ENCODE data around the gene TCHP.
A peak's percentile ranks its signal among the peaks of the same experiment; 100 is the strongest.

Gene TCHP

DNA sequence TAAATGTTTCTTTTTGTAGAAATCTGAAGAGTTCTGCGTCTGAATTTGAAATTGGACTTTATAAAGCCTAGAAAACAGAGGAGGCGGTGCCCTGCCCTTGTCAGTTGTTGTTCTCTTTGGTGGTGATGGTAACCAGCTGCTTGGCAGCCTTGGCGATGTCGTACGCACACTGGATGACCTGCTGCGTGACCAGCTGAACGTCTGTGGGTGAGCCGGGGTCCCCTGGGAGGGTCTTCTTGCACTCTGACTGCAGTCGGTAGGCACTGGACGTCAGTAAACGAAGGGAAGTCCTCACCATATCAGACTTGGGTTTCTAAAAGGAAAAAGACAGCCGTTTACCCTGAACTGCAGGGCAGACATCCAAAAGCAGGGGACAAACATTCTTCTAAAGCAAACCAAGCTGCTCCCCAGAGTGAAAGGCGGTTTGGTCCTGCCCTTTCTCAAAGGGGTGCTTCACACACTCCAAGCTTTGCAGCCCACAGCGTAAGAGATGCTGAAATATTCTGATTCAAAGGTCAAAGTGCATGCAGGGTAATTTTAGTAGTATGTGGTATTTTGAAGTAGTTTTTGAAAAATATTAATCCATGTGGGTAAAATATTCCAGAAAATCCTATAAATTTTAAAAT lies 32.9 kb downstream of the TCHP start:
- DNase-seq (ENCODE audit: low read depth, low spot score): no peak

DNA sequence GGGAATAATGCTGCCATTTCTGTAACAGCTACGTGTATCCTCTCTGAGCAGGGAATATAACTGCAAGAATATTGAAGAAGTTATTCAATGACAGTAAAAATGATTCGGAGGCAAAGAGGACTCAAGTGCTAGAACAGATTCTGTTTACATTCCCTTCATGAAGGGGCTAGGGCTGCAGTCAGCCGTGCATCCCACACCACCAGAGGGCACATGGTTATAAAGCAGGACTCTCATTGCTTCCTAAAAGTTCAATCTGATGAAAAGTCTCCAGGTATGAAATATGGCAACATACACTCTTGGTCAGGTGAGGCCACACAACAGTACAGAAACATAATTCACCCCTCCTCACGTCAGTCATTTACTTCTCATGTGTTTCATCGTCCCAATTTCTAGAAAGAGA lies 34.0 kb downstream of the TCHP start:
- DNase-seq (ENCODE audit: low read depth, low spot score): no peak

DNA sequence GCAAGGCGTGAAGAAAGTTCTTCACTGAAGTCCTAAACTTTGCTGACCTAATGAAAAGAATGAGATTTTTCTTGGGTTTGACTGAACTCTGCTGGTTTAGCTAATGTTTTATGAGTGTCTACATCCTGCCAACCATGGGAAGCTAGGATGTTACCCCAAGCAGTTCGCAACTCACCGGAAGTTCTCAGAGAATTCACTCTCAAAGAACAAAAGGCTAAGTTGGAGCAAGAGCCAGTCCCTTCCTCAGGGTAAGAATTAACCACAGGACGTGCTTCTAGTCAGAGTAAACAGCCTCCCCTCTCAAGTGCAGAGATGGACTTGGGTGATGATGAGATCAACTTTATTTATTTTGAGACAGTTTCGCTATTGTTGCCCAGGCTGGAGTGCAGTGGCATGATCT lies 37.3 kb downstream of the TCHP start:
- DNase-seq (ENCODE audit: low read depth, low spot score): no peak

DNA sequence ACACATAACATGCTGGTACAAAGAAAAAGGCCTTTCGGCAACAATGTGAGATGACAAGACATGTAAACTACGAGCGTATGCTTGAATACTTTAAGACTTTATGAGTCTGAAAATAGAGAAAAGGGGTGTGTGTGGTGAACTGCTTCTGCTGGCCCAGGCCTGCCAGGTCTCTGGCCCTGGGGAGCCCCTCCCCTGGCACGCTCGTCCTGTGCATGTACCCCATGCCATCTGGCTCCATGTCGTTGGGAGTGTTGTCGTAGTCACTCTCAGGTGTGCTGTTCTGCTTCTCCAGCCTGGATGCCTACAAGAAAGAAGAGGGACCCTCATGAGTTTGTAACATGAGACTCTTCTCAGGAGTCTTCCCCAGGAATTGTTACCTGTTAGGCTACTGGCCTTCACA lies 38.9 kb downstream of the TCHP start:
- no peak for DNase-seq (ENCODE audit: low read depth, low spot score)

DNA sequence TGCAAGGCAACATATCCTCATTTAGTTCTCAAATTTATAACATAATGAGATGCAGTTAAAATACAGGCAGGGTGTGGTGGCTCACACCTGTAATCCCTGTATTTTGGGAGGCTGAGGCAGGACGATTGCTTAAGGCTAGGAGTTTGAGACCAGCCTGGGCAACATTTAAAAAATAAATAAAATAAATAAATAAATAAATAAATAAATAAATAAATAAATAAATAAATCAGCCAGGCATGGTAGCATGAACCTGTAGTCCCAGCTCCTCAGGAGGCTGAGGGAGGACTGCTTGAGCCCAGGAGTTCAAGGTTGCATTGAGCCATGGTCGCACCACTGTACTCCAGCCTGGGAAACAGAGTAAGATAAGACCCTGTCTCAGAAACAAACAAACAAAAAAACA lies 39.4 kb downstream of the TCHP start:
- no peak for DNase-seq (ENCODE audit: low read depth, low spot score)

DNA sequence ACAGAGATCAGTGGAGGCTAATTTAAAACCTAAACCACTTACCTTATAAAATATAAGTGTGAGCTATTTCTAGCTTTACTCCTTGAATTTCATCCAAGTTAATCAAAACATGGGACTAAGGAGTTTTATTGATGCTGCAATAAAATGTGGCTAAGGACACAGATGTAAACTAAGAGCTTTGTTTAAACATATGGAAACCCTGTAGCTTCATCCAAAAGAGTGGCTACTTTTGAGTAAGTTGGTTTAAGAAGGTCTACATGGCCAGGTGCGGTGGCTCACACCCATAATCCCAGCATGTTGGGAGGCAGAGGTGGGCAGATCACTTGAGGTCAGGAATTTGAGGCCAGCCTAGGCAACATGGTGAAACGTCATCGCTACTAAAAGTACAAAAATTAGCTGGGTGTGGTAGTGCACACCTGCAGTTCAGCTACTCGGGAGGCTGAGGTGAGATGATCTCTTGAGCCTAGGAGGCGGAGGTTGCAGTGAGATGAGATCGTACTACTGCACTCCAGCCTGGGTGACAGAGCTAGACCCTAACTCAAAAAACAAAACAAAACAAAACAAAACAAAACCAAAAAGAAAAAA lies 40.4 kb downstream of the TCHP start:
- no peak for DNase-seq (ENCODE audit: low read depth, low spot score)

DNA sequence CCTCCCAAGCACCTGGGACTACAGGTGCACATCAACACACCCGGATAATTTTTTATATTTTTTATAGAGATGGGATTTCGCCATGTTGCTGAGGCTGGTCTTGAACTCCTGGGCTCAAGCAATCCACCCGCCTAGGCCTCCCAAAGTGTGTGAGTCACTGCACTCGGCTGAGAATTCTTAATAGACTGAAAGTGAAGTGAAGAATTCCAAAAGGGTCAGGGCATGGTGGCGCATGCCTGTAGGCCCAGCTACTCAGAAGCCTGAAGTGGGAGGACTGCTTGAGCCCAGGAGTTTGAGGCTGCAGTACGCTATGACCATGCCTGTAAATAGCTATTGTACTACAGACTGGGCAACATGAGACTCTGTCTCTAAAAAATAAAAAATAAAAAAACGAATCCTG lies 43.7 kb downstream of the TCHP start:
- no peak for DNase-seq (ENCODE audit: low read depth, low spot score)

DNA sequence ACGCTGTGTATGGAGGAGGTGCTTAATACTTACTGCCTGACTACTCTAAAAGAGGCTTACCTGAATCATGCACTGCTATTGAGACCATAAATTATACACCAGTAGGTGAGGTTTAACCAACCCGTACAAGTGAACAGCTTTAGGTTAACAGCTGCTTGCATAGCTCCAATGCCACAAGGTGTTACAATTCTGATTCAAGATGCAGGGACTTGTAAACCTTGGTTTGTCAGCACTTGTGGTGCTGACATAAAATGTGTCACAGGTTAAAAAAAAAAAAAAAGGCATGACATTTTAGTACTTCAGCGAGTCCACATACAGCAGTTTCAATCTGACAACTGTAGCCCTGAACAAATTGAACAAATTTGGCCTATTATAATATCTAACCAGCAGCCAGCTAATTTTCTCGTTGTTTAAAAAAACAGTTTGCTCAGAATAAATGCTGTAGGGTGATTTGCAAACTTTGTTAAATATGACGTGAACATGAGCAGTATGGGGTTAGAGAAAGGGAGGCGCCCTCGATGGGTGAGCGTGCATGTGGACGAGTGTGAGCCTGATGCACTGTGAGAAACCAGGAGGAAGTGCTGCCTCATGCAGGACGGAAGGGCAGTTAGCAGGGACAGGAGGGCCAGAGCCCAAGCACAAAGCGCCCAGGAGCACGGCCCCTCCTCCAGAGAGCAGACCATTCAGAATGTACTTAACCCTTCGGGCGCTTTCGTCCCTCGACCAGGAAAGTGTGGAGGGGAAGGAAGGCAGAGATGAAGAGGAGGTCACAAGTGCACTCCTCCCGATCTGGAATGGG lies 44.7 kb downstream of the TCHP start:
- peak; percentile 90 for DNase-seq (ENCODE audit: low read depth, low spot score)

DNA sequence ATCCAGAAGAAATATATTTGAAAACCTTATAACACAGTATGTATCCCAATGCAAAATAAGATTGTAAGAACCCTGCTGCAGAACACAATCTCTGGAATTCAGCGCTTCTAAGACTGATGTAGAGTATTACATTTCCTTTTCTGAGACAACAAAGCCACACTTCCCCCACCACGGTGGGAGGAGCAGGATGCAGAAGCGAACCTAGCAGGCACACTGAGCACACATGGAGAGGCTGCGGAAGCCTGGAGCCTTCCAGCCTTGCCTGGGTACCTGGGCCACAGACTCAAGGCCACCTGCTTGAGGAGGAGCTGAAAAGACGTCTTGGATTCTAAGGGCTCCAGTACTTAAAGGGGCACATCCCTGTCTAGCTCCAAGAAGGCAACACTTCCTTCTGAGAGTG lies 46.4 kb downstream of the TCHP start:
- peak; percentile 24 for DNase-seq (ENCODE audit: low read depth, low spot score)

DNA sequence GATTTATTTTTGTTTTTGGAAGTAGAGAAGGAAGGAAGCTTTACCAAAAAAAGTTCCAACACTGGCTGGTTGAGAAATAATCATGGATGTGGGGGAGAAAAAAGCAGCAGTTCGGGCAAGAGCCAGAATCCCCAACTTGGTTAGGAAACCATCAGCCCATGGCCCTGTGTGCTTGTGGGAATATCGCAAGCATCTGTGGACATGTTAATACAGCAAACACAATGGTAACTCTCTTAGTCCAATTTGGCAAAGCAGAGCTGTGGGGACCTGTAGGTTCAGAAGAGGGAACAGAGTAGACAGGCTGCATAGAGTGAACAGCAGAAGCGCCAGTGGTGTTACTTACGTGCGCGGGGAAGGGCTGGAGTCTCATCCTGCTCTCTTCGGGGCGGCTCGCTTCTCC lies 46.8 kb downstream of the TCHP start:
- no peak for DNase-seq (ENCODE audit: low read depth, low spot score)

DNA sequence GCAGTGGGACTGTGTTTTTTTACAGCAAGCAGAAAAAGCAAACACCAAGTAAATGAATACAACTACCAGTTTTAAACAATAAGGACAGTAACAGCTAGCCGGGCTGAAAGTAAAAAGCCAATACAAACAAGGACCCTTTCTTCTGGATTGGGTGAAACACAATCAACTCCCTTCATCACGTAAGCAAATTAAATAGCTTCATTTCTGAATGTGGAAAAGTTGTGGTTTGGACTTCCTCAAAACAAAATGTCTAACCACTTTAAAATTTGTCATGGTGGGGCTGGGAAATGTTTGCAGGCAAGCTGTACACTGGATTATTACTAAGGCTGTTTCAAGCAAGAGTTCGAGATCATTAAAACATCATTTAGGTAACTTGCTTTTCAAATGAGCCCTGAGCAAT lies 47.4 kb downstream of the TCHP start:
- DNase-seq (ENCODE audit: low read depth, low spot score): no peak

DNA sequence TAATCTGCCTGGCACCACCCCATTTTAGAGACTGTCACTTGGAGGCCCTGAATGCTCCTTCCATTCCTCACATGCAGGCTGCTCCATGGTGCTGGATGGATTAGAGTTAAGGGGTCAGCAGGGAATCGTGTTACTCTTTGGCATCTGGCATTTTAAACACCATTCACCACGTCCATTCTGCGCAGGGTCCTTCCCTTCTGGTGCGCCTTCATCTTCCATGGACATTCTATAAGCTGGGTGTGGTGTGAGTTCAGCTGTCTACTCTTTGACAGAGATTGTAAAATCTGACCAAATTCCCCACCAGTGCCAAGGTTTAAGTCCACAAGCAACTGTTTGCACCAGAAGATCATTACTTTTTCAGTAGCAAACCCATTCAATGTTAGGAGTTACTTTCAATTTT lies 48.3 kb downstream of the TCHP start:
- DNase-seq (ENCODE audit: low read depth, low spot score): no peak

DNA sequence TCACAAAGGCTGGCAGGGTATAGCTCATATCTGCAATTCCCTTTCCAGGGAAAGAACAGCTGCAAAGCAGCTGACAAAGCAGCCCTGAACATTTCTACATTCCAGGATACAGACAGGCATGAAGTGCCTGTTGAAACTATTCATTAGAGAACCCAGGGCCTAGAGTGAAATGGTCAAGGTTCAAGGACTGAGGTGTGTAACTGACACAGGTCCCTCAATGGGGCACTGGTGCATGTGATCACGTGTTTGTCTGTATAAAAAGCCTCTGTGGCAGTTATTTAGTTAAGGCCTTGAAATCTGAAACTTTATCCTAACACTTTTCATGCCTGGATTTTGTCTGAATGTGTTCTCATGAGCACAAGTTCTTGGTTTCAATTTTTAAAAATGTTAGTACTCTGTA lies 49.0 kb downstream of the TCHP start:
- no peak for DNase-seq (ENCODE audit: low read depth, low spot score)

DNA sequence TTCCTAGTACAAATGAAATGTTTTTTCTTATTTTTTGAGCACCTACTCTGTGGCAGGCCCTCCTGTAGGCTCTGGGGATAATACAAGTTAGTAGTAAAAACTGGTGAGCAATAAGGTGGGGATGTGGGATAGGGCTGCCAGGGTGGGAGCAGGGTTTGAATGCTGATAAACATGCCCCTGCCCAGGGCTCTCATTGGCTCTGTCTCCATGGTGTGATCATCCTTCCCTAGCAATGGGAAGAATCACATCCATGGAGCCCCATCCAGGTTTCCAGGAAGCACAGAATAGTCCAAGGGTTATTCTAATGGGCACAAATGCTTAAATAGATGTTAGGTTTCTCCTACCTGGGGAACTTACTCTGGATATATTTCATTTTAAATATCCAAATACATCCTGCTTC lies 50.6 kb downstream of the TCHP start:
- DNase-seq (ENCODE audit: low read depth, low spot score): no peak

DNA sequence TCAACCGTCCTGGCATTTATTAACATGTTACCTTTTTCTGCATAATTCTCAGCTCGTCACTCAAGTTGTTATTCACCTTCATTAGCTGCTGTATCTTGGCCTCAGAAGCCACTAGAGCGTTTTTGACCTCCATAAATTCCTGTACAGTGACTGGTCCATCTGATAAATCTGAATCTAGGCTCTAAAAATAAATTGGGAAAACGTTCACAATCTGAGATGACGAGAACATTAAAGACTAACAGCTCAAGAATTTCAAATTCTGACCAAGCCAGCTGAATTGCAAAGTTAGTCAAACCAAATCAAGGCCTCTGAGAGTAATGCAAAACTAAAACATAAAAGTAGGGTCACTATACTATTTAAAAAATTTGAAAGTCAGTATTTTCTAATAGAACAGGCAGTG lies 51.1 kb downstream of the TCHP start:
- DNase-seq (ENCODE audit: low read depth, low spot score): no peak

DNA sequence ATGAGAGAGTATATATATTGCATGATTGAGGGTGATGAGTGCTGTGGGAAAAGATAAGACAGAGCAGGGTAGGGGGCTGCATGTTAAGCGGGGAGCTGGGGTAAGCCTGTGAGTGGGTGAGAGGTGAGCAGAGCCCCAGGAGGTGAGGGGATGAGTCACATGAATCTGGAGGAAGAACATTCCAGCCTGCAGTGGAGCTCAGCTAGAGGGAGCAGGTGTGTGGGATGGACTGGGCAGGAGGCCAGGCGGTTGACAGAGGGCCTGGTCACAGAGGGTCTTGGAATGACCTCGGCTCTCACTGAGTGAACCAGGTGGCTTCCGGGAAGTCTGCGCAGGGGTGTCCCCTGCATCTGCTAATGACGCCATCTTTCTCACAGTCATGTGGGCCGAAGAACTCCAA lies 51.7 kb downstream of the TCHP start:
- DNase-seq (ENCODE audit: low read depth, low spot score): no peak

DNA sequence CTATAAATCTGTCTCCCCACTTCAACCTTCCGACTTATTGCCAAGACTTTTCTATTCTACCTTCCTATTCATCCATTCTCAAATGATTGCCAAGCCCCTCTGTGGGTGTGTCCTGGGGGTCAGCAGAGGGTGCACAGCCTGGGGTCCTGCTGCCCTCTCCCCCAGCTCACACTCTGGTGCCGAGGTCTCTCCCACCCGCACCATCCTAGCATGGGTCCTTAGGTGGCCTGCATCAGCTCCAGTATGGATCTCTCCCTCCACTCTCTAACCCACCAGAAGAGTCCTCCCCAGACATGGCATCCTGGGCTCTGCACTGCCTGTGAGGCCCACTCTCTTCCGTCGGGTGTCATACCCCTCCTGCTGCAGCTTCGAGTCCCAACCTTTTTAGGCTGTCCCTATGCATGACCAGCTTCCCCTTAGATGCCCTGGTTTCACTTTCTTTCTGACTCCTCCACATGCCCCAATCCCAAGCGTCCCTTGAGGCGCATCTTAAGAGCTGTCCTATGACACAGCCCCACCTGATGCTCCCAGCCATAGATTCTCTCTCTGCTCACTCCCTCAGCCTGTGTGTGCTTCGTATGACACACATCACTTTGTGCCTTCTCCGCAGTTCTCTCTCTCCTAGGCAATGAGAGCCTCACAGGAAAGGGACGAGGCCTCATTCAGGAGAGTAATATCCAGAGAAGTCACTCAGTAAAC lies 52.2 kb downstream of the TCHP start:
- DNase-seq (ENCODE audit: low read depth, low spot score): no peak

DNA sequence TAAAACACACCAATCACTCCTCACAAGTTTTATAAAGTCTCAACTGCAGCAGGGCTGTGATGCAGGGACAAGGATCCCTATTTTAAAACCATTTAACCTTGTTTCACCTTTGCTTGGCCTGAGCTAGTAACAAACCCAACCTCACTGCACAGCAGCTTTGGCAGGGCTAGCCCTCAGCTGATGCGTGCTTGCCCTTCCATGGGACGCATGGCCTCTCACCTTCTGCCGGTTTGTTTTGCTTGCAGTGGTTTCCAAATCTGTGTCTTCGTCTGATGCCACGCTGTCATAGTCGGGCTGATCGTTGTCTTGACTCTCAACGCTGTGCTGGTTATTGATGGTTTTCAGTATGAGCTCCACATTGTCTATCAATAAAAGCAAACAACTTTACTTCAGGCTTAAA lies 52.8 kb downstream of the TCHP start:
- no peak for DNase-seq (ENCODE audit: low read depth, low spot score)

DNA sequence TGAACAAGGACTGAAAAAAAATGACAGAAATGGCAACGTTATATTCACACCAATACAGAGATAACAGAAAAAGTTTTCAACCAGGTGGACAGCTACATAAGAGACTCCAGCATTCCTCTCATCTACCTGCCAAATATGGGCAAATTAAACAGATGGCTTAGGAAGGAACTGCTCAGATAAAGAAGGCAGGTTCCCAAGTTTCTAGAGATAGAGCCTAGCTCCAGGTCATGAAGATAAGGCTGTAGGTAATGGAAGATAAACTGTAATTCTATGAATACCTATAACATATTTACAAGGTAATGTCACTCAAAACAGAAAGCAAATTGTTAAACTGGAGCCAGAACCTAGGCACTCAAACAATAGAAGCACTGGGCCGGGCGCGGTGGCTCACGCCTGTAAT lies 53.6 kb downstream of the TCHP start:
- DNase-seq (ENCODE audit: low read depth, low spot score): no peak

DNA sequence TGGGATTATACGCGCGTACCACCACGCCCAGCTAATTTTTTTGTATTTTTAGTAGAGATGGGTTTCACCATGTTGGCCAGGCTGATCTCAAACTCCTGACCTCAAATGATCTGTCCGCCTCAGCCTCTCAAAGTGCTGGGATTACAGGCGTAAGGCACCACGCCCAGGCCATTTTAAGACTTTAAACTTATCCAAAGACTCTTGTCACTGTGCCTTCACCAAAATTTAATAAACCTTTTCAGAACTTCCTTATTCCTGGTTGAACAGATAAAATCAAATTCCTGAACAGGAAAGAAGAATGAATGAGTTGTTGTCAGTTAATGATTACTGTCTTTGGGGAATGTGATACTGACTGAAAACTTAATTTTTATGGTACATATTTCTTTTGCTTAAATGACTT lies 58.3 kb downstream of the TCHP start:
- no peak for DNase-seq (ENCODE audit: low read depth, low spot score)

DNA sequence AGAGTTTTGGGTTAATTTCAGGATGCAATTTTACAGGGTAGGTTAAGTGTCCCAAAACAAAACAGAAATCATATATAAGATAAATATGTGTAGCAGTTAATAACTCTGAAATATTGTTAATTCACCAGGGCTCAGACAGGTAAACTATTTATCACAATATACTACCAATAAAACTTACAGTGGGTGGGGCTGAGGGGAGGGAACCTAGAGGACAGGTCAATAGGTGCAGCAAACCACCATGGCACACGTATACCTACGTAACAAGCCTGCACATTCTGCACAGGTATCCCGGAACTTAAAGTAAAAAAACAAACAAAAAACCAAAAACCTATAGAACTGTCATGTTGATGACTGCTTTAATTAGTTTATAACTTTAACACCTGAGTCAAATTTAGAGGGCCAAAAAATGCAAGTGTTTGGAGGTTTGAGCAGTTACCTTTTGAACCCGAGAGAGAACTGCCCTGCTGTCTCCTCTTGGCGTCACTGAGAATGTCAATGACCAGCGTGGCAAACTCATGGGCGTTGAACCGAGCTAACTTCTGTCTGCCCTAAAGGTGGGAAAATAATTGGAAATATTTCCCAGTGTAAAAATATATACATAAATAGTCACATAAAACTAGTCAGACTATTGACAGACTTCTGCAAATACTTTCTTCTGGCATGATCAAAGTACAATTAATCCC lies 59.5 kb downstream of the TCHP start:
- no peak for DNase-seq (ENCODE audit: low read depth, low spot score)

DNA sequence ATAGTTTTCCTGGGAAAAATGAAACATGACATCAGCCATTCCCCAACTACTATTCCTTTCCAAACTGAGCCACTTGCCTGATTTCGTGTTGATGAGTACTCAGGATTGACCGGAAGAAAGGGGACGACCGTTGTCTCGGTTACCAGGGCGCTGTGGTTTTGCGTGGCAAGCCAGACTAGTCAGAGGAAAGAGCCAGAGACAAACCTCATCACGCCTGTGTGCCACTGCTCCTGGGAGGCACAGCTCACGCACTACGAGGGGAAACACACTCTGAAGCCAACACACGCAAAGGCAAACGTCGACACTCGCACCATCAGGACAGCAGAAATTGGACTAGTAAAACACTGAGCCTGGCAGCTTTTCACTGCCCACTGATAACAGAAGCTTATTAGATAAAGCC lies 61.1 kb downstream of the TCHP start:
- no peak for DNase-seq (ENCODE audit: low read depth, low spot score)

All from ELF-1 (cell line).